K562 (cell line): Measurements from ENCODE around the gene CD82. TPM values are rescaled to one million over a fixed set of nuclear protein-coding genes. Genes with fewer than 3 reads are reported as not detected.
A peak's percentile ranks its signal among the peaks of the same experiment; 100 is the strongest.

Experiments used
- BMI1 ChIP-seq: fragments of 150-350 bp; IDR thresholded peaks from 2 replicates; pipeline ENCODE4 v1.6.1; 2014; ENCODE audit warnings: low read length
- DDX20 ChIP-seq: fragments of 450-650 bp; IDR thresholded peaks from 2 replicates; pipeline ENCODE4 v1.6.1; 2016; ENCODE audit warnings: missing genetic modification characterization, low read depth, mild to moderate bottlenecking, missing compliant biosample characterization, moderate library complexity
- EP300 ChIP-seq: IDR thresholded peaks from 2 replicates; pipeline ENCODE4 v1.6.1; 2012; ENCODE audit warnings: low read length, improper control_type of control experiment
- ID3 ChIP-seq, 2 experiments: fragments of 250-450 bp in 1 of 2; fragments of 450-650 bp in 1 of 2; sonication (Bioruptor Pico) in 1 of 2; IDR thresholded peaks; 2 replicates each; pipeline versions ENCODE4 v1.6.1 to v1.8.0; 2016 to 2021; ENCODE audit warnings: mild to moderate bottlenecking in 2 of 2, moderate library complexity in 2 of 2, missing compliant biosample characterization in 1 of 2, missing genetic modification characterization in 1 of 2
- NFE2 ChIP-seq: IDR thresholded peaks from 2 replicates; pipeline ENCODE4 v1.6.1; 2014; ENCODE audit warnings: antibody characterized with exemption, low read depth
- NR1H2 ChIP-seq: sonication (generic); formaldehyde crosslinking; IDR thresholded peaks from 2 replicates; pipeline ENCODE4 v1.4.0; 2020; ENCODE audit warnings: mild to moderate bottlenecking, missing genetic modification reagents
- NUFIP1 ChIP-seq: fragments of 450-650 bp; IDR thresholded peaks from 2 replicates; pipeline ENCODE4 v1.6.1; 2018; ENCODE audit not compliant: partially characterized antibody
- PHF21A ChIP-seq: fragments of 450-650 bp; IDR thresholded peaks from 2 replicates; pipeline ENCODE4 v1.6.1; 2017; ENCODE audit warnings: low read depth, borderline replicate concordance
- RFX5 ChIP-seq: IDR thresholded peaks from 2 replicates; pipeline ENCODE4 v1.6.1; 2011; ENCODE audit warnings: low read depth, mild to moderate bottlenecking, improper control_type of control experiment, low read length
- SETDB1 ChIP-seq: IDR thresholded peaks from one replicate; pipeline ENCODE4 v1.6.1; 2012; ENCODE audit warnings: low read length, control low read depth, inconsistent platforms
- SNIP1 ChIP-seq: fragments of 450-650 bp; IDR thresholded peaks from 2 replicates; pipeline ENCODE4 v1.7.1; 2017; ENCODE audit warnings: low read depth, mild to moderate bottlenecking
- SRSF9 ChIP-seq: fragments of 200-400 bp; formaldehyde crosslinking; IDR thresholded peaks from 2 replicates; pipeline ENCODE4 v1.6.1; 2017; ENCODE audit warnings: low read depth, low read length, borderline replicate concordance
- ZBTB40 ChIP-seq, 2 experiments: fragments of 450-650 bp in 1 of 2; sonication (generic) in 1 of 2; formaldehyde crosslinking in 1 of 2; IDR thresholded peaks; 2 replicates each; pipeline versions ENCODE4 v1.7.1 to v1.9.0; 2016 to 2022; ENCODE audit warnings: inconsistent platforms in 1 of 2, mild to moderate bottlenecking in 1 of 2, missing genetic modification reagents in 1 of 2
- ZNF347 ChIP-seq: fragments of 450-650 bp; formaldehyde crosslinking; IDR thresholded peaks from 2 replicates; pipeline ENCODE4 v1.4.0; 2020; ENCODE audit warnings: low read depth, mild to moderate bottlenecking, moderate library complexity
- ZNF518B ChIP-seq: fragments of 250-450 bp; sonication (Bioruptor Pico); IDR thresholded peaks from 2 replicates; pipeline ENCODE4 v1.5.0; 2021; ENCODE audit warnings: mild to moderate bottlenecking, moderate library complexity
- ZZZ3 ChIP-seq: fragments of 450-650 bp; IDR thresholded peaks from 2 replicates; pipeline ENCODE4 v1.6.1; 2016; ENCODE audit warnings: antibody characterized with exemption, mild to moderate bottlenecking, moderate library complexity
- polyA plus RNA-seq, 8 experiments: library from polyadenylated mRNA; depleted of rRNA in 4 of 8; stranded (reverse) in 5 of 8; unstranded in 3 of 8; fragments of >200 nt; fragmentation: Nextera tagmentation in 2 of 8; fragmentation: Illumina TruSeq in 1 of 8; extraction: Ambion mirVana in 2 of 8; extraction: Trizol in 1 of 8; gene quantifications; 2 replicates each; pipeline versions ENCODE4 v1.2.1 to v1.2.3, GENCODE V29; 2011 to 2014; ENCODE audit warnings: inconsistent platforms in 1 of 8, missing spikeins in 1 of 8
- total RNA-seq, 7 experiments: library from RNA; depleted of rRNA in 6 of 7; stranded (reverse); fragments of >200 nt in 6 of 7; fragmentation: Illumina TruSeq in 2 of 7; extraction: Trizol in 2 of 7; gene quantifications; 2 replicates each; pipeline versions ENCODE4 v1.2.1 to v1.2.3, GENCODE V29; 2011 to 2021; ENCODE audit warnings: low replicate concordance in 1 of 7

CD82 gene
- total and polyA plus RNA-seq, 9 of the 15 experiments (the other 6 are each of a cell fraction or from before 2014, with no cell fraction given), result 0.27 to 9.4 (median 3.0) TPM

GRCh38 chr11:44564670-44565210, 723 bp upstream of the CD82 start (continued):
- TF ChIP-seq ZBTB40 (IDR thresholded peaks at IDR 0.05) (peak; percentile 33; the same call in 1 of the 2 replicates), ZBTB40 (CRISPR knock-in tag; IDR thresholded peaks at IDR 0.05) (no peak), NR1H2 (CRISPR knock-in tag) (no peak), RFX5 (no peak), EP300 (no peak), SNIP1 (no peak), BMI1 (no peak), DDX20 (no peak), ZNF518B (CRISPR knock-in tag) (no peak), ZZZ3 (no peak), ZNF347 (no peak), PHF21A (no peak), NUFIP1 (no peak), ID3 (CRISPR knock-in tag; IDR thresholded peaks at IDR 0.05) (no peak), ID3 (tag; IDR thresholded peaks at IDR 0.05) (0 out of 2 replicates have a peak, but pooled peaks have one; percentile 29), SRSF9 (no peak), NFE2 (no peak), SETDB1 (no peak)
